G401.6 (cell line): ENCODE results near the gene CD4.
"Not testable (repeated sequence)": the region's sequence is repeated elsewhere in the genome, so short reads cannot be mapped to it uniquely, and the experiment has no call there.

Source experiments
- FAIRE-seq: peaks from 2 replicates; lab custom pipeline; 2012; peaks lifted over from hg19 to GRCh38; lab: Jason Lieb, UNC

CD4 gene

GRCh38 chr12:6869049-6870021 lies 80.0 kb downstream of the CD4 start:
- no peak for FAIRE-seq

- not testable (repeated sequence) for FAIRE-seq
Measured at GRCh38 chr12:6870304-6870703, 81.0 kb downstream of the CD4 start.
